NCI-H69 (cell line): Measurements from ENCODE around the gene GAS2L1.

Experiments used
- DNase-seq: peaks from one replicate; lab custom pipeline; 2025; lab: John Stamatoyannopoulos, UW

GAS2L1 gene

DNA sequence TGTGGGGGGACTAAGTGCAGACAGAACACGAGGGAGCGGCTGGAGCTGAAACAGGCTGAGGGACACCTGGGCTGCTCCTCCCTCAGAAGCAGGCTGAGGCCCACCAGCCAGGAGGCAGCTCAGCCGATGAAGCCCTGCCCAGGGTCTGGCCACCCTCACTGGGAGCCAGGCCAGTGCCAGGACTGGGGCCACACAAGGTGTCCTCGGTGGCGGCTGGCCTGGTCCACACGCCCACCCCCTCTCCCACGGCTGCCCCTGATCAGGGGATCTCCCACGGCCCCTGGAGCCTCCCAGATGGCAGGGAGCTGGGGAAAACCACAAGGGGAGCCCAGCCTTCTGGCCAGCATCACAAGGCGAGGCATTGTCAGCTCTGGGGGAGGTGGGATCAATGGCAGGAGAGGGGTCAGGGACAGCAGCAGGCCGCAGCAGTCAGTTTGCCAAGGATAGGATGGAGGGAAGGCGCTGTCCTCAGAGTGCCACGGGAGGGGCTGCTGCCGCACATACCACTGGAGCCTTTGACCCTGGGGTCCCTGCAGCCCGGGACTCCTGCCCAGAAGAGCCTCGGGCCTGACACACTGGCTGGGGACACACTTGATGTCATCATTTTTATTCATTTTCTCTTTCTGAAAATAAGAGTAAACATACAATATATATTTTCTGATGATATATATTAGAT lies 20.8 kb downstream of the GAS2L1 start:
- no peak for DNase-seq

DNA sequence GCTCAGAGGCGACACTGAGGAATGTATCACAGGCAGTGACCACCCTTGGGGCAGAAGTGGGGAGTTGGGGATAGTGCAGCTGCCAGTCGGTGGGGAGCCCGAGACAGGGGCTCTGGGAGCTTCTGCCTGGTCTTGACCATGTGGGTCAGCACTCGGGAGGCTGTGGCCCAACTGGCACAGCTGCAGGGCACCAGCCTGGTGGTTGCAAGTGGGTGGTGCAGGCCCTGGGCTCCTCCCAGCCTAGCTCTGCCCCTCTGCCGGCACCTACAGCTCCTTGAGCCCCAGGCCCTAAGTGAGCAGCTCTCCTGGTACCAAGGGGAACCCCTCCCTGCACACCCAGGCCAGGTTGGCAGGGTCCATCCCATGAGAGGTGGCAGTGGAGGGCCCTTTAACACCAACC lies 21.6 kb downstream of the GAS2L1 start:
- DNase-seq: no peak

DNA sequence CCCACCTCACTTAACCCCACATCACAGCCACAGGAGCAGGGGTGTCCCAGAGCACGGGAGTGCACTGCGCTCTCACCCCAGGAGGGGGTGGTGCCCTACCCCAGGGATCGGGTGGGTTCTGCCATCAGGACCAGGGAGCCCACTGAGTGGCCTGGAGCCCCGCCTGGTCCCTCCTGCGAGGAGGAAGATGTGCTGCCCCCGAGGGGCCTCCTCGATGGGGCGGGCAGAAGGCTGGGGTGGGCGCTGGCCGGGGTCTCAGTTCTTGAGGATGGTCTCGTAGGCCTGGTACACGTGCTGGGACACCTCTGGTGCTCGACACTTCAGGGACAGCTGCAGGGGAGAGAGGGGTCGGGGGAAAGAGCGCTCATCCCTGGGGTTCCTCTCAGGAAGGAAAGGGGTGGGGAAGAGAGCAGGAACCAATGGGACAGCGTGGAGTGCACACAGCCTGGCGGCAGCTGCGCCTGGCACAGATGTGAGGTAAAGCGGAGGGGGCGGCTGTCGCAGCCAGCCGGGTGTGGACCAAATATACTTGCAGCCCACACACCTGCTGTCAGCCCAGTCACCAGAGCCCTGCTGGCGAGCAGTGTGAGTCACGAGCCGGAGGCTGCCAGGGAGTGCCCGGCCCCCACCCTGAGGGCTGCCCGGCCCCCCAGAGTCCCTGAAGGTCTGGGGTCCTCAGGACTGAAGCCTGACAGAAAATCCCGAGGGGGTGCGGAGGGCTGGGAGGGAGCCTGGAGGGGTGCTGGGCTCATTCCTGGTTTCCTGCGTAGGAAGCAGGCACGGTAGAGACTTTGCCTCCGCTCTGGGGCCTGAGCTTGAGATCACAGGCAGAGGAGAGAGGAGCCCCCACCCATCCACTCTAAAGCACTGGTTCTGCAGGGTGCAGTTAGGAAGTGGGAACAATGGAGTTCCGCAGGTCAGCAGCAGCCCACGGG lies 22.4 kb downstream of the GAS2L1 start:
- DNase-seq: no peak

DNA sequence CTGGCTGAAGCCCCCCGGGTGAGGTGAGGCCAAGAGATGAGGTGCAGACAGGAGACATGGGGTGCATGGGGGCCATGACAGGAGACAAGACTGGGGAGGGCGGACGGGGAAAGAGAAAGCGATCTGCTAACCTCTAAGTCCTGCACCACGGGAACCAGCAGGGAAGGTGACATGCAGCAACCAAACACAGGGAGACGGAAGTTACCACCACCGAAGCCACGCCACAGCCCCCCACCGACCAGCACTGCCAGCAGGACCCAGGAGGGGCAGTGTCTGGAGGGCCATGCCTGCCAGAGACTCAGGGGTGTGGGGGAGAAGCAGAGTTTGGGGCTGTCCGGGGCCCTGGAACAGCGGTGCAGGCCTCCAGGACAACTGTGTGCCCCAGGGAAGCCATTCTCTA lies 23.1 kb downstream of the GAS2L1 start:
- DNase-seq: no peak

DNA sequence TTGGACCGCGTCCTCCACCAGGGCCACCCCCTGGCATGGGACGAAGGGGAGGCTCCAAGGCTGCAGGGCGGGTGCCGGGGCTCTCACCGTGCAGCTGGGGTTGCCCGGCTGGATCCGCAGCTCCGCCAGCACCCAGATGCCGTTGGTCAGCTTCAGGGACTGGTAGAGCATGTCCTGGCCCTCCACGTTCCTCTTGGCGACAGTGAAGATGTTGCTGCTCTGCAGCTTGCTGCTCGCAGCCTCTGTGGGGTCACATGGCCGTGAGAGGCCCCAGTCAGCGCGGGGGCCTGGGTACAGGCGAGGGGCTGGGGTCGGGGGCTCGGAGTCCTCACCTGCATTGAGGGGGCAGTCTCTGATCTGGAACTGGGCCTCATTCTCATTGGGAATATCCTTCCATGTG lies 23.8 kb downstream of the GAS2L1 start:
- no peak for DNase-seq

DNA sequence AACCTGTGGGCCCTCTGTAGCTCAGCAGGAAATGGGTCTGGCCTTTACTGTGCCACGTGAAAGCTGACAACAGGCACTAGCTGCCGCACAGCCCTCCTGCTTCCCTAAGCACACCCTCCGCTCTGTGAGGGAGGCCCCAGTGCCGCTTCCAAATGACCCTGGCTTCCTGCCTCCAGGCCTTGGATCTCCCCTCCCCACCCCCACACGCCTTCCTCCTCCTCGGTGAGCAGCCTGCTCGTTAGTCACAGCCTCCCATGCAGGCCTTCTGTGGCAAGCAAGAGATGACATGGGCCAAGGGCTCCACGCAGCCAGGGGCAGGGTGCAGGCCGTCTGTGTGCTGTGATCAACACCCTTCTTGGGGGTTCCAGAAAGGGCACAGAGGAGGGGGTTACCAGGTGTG lies 24.3 kb downstream of the GAS2L1 start:
- DNase-seq: peak; percentile 13

DNA sequence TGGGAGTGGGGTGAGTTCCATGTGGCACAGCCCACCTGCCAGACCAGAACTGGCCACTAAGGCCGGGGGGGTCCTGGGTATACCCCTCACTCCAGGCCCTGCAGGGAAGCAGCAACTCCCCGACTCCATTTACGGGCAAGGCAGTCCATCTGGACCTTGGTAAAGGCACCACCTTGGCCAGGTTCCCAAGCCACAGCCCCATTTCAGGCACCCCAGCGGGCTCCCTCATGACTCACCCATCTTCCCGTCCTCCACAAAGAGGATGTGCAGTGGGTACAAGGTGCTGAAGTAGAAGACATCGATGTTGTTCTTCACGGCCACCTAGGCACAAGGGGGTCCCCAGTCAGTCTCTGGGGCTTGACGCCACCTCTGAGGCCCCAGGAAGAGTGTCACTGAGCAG lies 24.8 kb downstream of the GAS2L1 start:
- no peak for DNase-seq

DNA sequence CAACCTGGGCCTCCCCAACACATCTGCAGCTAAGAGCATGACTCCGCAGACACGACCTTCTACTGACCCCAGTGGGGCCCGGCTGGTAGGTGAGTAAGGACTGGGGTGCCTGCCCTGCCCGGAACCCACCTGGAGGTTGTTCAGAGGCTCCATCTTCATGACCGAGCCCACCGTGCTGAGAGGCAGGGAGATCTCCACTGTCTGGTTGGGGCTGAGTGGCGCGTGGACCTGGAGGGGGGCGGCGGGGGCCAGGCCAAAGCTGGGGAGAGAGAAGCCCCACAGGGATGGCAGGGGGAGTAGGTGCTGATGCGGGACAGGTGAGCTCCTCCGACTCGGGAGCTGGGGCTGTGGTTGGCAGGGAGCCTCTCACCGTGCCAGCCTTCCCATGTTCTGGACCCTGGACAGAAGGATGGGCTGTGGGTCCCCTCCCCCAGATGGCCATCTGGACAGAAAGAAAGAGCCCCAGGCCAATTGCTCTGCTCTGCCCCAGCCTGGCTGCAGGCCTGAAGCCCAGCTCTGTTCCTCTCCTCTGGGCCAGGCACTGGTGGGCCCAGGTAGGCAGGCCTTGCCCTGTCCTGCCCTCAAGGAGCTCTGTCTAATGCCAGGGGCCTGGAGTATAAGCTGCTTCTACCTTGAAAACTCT lies 25.3 kb downstream of the GAS2L1 start:
- DNase-seq: no peak

DNA sequence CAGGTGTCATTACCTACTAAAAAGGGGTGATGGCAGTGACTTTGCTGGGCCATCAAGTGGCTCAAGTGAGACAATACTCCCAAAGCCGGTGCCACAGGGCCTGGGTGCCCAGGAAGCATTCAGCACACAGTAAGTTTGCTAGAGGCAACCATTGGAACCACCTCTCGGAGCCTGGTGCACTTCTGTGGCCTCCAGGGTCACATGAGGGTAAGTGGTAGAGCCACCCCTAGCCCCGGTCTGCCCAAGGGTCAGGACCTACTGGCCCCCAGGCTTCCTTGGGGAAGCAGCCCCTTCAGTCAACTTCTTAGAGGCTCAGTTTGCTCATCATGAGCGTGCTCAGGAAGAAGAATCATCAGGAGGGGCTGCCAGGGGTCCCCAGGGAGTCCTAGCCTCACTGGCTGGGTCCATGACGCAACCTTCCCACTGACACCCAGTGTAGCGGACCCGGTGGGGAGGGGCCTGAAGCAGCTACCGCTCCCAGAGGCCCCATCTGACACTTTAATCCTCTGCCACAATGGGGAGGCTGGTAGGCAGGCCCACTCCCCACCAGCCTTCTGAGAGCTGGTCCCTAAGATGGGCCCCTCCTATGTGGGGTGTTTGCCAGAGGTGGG lies 26.5 kb downstream of the GAS2L1 start:
- DNase-seq: no peak

DNA sequence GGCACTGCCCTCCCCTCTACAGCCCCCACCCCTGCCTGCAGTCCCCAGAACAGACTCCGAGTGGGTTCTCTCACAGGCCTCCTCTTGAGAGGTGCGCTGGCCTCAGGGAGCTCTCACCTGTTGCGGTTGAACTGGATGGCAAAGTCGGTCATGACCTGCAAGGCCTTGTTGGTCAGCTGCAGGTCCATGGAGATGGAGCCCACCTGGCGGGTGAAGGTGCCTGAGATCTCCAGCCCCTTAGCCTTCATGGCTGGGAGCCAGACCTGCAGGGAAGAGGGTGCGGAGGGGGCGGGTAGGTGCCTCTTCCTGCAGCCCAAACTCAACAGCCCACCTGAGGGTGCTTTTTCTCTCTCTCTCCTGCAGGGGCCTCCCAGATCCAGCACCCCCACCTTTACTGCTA lies 27.7 kb downstream of the GAS2L1 start:
- DNase-seq: no peak

DNA sequence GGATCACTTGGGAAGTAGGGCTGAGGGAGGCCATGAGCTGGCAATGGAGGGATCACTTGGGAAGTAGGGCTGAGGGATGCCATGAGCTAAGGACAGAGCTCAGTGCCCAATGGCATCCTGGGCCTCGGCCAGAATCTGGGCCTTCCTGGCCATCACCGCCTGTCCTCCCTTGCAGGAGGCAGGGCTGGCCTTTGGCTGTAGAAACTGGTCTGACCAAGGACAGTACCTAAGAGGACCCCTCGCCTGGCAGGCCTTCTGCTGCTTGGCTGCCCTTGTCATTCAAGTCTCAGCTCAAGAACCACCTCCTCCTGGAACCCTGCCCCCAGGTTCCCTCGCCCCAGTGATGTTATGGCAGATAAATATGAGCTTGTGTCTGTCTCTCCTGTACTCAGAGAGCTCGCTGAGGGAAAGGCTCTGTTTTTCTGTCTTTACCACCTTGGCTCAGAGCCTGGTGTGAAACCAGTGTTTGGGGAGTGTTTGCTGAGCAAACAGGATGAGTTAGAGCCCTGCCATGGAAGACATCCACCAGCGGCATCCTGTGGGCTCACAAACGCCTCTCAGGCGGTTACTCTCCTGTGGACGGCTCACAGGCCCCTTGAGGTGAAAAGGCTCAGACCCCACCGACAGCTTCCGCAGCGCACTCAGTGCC lies 28.4 kb downstream of the GAS2L1 start:
- peak; percentile 71 for DNase-seq

DNA sequence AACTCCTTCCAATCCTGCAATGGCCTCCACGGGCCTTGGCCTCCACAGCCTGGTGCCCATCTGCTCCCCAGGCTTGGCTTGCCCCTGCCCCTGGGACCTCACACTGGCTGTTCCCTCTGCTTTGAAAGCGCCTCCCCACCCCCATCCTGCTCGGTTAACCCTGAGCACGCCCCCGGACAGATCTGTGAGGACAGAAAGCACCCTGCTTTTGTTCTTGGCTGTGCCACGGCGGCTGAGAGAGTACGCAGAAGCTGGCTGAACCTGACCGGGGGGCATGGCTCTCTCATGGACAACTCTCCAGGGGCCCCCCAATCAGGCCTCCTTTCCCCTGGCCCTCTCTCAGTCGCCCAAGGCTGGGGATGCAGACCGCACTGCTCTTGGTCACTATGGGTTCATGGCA lies 29.2 kb downstream of the GAS2L1 start:
- DNase-seq: no peak

DNA sequence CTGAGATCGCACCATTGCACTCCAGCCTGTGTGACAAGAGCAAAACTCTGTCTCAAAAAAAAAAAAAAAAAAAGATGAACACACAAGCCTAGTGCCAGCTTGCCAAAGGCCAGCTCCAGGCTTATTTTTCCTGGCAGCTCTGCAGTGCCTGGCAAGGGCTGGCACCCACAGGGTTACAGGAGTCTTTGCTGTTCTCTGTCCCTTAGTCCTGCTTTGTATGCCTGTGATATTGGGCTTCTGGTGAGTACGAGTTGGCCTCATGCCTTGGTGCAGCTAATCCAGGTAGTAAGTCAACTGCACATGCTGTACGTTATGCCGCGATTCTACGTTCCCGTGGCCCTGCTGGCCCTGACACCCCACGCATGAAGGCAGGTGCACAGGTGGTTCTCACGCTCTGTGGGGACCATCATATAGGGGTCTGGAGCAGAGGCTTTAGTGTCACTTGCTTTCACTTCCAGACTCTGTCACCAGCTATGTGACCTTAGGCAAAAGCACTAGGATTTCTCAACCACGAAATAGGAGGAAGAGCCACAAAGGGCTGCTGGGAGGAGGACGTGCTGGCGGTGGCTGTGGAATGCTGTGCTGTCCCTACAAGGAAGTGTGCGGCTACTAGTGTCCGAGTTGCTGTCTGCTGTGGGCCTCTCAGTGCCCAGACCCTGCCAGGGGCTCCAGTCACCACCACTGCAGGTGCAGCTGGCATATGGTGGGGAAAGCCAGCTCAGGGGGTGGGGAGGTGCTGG lies 30.5 kb downstream of the GAS2L1 start:
- no peak for DNase-seq

DNA sequence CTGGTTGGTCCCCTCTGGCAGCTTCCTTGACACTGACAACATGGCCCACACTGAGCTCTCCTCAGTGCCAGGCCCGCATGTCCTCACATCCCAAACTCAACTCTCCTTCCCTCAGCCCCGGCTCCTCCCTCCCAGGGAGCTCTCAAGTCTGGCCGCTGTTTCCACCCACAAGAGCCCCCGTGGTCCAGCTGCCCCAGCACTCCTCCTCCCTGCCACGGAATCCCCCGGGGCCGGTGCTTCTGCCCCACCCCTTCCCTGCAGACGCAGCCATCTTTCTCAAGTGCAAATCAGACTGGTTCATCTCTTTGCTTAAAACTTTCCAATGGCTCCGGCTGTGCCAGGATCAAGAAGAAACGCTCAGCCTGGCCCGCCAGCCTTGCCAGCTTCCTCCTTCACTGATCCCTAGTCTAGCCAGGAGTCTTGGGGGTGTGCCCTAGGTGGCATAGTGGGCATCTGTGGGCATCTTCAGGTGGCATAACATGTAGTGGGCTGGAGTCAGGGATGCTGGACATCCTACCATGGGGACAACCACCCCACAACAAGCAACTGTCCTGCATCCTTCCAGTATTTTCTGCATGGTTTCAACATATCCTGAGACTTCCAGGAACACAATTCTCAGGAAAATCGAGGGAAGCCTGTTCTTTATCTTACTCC lies 31.3 kb downstream of the GAS2L1 start:
- no peak for DNase-seq

DNA sequence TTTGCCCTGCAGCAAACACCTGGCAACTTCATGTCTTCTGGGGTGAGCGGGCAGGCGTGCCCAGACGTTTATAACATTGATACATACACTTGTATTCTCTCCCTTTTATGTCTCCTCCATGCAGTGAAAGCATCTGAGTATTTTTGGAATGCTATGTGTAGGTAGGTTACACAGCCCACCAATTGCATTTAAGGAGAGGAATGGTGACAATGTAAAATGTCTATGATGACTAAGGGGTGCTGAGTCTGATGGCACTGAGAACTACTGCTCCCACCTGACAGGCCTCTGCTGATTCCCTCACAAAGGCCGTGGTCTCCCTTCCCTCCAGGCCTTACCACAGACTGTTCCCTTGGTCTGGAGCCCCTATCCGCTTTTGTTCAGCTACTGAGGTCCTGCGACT lies 31.9 kb downstream of the GAS2L1 start:
- DNase-seq: no peak

DNA sequence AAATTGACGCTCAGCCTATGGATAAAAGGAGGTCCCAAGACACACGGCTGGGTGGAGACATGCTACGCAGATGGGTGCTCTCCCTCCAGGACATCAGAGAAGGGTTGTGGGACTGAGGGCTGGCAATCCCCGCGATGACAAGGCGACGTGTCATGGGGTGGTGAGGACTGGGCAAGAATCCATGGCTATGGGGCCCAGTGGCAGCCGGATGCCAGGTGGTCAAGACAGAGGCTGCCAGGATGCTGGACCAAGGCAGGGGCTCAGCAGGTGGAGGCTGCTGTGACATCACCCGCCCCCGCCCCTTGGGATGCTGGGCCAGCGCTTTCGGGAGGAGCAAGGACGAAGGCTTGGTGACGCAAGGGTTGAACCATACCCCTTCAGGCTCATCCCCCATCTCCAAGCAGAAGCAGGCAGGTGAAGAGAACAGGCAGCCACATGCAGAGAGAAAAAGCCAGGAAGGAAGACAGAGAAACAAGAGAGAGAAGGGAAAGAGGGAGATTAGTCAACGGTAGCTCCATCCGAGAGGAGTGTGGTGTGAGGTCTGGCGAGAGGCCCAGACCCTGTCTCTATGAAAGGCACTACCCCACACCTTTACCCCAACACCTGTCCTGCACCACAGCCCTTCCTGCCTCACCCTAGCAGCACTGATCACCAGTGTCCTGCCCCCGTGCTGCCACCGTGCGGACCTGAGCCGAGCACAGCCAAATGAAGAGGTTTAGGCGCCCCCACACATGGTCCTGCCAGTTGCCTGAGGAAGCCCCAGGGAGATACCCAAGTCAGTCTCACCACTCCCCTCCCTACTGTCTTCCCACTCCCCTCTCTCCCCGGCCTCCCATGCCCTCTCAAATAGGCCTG lies 33.2 kb downstream of the GAS2L1 start:
- DNase-seq: no peak

DNA sequence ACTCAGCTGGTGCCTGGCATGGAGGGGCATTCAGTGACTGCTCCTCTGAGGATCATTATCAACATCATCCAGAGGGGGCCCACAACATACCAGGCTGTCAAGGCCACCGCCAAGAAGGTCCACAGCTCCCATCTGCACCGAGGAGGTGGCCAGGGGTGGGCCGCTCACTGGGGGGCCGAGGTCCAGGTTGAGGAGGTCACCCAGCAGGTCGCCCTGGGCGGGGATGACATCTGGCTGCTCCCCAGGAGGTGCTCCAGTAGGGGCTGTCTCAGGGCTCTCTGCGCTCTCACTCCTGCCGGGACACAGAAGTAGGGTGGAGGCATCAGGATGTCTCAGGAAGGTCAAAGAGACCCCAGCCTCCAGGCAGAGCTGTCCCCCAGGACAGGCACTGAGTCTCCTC lies 34.1 kb downstream of the GAS2L1 start:
- DNase-seq: no peak

DNA sequence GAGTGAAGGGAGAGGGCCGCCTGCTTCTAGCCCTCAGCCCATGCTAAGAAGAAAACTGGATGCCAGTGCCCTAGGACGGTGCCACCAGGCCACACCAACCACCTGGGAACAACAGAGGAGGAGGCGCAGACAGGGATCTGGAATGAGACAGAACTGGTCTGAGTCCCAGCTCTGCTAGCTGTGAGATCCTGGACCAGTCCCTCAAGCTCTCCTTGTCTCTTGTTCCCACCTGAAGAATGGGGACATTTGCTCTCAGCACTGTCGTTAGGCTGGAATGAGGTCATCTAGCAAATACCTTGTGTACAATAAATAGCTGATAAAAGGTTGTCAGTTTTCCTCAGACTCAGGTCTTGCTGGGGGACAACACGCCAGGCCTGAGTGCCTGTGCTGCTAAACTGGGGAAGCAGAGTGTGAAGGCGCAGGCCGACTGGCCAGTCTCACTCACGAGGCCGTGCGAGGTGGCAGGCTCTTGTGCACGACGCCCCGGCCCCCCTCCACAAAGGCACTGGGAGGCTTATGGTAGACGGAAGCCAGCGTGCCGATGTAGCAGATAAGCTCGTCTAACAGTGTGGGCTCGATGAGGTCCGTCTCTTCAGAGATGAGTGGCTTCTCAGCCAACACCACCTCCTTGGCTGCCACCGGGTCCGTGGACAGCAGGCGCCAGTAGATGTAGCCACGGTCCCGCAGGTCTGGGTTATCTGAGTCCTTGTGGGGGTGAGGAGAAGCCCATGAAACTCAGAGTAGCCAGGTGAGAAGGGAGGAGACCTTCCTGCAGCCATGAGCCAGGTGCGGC lies 34.8 kb downstream of the GAS2L1 start:
- no peak for DNase-seq

DNA sequence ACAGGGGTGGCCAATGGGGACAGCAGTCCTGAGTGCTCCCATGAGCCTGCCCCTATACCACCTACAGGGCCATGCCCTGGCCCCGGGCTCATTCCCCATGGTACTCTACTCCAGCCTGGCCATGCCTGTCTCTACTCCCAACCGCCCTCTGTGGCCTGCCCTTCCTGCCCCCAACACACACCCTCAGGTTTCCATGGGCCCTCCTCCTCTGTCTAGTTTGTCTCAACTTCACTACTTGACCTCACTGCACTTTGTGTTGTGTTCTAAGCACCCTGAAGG lies 35.3 kb downstream of the GAS2L1 start:
- no peak for DNase-seq
